Measurements from ENCODE around the gene RPS2. TPM values are rescaled to one million over a fixed set of nuclear protein-coding genes. Genes with fewer than 3 reads are reported as not detected.
A peak's percentile ranks its signal among the peaks of the same experiment; 100 is the strongest.
"Not testable (repeated sequence)": the region's sequence is repeated elsewhere in the genome, so short reads cannot be mapped to it uniquely, and the experiment has no call there.

Gene RPS2
- 3,207 and 4,472 TPM in 2 replicates for polyA plus RNA-seq (2014; cell fraction: cytosol; rRNA removed)
- polyA plus RNA-seq (2014; cell fraction: nucleus; rRNA removed) = 3,109 and 3,119 TPM in 2 replicates

DNA sequence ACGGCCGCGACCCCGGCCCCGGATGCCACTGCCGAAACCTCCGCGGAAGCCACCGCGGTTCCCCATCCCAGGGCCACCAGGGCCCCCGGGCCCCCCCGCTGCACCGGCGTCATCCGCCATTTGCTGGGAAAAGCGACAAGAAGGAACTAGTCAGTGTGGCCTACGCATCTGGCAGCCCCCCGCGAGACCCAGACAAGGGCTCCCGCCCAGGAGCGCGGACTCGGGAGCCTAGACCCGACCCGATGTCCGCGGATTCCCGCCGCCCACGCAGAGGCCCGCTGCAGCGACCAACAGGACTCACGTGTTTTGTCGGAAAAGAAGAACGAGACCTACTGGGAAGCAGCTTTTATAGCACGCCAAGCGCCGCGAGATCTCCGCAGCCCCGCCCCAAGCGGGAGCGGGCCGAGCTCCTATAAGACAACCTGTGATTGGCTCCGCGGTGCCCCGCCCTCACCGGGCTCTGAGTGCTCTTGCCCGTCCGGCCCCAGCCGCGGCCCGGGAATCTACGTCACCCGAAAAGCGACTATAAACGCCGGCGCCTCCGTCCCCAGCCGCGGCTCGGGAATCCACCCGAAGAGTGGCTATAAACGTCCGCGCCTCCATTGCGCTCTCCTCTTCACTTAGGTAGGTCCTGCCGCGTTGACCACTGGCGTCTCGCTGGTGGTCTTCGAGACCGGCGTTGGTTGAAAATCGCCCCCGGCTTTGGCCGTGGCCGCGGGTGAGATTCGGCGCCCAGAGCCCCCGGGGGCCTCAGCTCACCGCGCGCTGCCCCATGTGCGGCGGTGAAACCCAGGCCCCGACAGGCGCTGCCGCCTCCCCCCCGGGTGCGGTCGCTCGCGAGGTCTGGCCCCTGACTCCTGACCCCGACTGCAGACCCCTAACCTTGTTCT is at the start of gene RPS2:
Gene RPS2, minus strand, starts transcription at position 321 of the 890 bp plus-strand sequence. Its CDS starts 201 bp downstream, at position 120.
- DNase-seq (ENCODE audit: low spot score) = peak; percentile 98

GRCh38 chr16:2013527-2013926 is 48.9 kb upstream of the RPS2 start:
- DNase-seq (ENCODE audit: low spot score) = no peak

DNA sequence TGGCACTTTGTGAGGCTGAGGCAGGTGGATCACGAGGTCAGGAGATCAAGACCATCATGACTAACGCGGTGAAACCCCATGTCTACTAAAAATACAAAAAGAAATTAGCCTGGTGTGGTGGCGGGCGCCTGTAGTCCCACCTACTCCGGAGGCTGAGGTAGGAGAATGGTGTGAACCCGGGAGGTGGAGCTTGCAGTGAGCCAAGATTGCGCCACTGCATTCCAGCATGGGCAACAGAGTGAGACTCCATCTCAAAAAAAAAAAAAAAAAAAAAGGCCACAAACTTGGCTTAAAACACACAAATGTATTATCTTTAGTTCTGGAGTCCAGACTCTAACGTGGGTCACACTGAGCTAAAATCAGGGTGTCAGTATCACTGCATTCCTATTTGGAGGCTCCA is 47.1 kb upstream of the RPS2 start:
- DNase-seq (ENCODE audit: low spot score) = not testable (repeated sequence)

DNA sequence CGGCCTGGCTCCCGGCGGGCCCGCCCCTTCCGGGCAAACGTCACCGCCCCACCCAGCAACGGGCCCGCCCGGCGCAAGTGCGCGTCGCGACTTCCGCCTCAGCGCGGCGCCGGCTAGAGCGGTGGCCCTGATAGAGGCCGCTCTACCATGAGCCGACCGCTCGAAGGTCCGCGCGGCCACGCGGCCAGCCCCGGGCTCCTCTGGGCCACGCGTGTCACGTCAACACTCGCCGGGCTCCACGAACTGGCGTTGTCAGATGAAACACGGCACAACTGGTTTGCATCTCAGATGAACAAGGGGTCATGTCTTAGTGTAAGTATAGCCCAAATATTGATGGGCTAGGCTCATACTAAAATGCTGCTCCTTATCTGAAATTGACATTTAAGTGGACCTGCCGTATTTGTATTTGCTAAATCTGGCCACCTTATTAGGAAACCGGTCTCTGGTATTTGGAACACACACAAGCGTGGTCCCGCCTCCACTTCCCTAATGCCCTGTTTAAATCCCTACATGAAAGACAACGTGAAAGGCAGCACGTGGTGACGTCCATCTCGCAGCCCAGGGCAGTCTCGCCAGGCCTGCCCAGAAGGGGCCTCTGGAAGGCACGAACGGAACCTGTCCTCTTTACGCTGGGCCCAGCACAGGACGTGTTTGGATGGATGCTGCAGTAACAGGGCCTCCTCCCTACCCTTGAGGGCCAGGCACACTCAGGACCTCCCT is 45.3 kb upstream of the RPS2 start, which contains the start of gene ZNF598:
Gene ZNF598, minus strand, starts transcription at position 31 of the 720 bp plus-strand sequence.
- peak; percentile 84 for DNase-seq (ENCODE audit: low spot score)

DNA sequence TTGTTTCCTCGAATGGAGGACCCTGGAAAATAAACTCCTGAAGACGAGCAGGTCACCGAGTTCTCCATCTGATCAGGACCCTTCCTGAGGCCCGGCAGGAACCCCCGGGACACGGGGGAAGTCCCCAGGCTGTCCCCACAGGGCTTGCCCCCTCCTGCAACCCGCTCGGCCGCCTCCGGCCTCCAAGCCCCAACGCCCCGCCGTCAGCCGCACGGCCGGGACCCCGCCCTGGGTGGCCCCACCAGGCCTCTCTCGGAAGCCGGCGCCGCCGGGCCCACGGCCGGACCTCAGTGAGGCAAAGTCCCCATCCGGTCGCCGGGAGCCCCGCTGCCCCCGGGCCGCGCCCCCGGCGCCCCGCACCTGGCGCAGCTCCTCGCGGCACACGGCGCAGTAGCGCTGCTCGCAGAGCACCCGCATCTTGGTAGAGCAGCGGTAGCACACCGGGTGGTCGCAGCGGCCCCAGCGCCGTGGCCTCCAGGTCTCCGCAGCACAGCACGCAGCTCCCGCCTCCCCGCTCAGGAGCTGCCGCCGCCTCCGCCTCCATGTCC is 44.6 kb upstream of the RPS2 start:
- no peak for DNase-seq (ENCODE audit: low spot score)

GRCh38 chr16:2008631-2009163 is 44.1 kb upstream of the RPS2 start:
- DNase-seq (ENCODE audit: low spot score) = no peak

GRCh38 chr16:2008009-2008526 is 43.4 kb upstream of the RPS2 start:
- DNase-seq (ENCODE audit: low spot score) = no peak

DNA sequence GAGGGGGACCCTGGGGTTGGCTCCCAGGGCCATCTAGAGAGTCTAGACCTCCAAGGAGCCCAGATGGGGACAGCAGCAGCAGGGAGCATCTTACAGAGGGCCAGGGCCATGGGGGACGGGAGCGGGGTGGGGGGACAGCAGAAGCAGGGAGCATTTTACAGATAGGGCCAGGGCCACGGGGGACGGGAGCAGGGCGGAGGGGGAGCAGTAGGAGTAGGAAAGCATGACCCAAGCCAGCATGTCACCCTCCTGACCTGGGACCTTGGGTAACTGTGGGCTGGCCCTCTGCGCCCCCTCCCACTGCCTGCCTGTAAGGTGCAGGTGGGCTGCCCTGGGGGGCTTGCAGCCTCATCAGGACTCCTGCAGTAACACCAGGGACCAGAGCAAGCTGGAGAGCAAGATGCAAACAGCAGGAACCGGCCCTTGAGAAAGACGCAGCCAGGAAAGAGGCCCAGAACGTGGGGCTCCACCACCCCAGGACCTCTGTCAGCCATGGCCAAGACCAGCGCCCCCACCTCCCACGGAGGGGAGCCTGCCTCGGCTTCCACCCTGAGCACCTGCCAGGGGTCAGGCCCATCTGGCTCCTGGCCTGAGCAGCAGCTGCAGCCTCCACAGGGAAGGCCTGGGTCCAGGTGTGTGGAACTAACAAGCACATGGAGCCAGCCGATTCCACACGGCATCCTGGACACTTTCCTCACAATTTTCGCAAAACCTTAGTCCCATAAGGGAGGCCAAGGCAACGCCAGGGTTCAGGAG is 42.6 kb upstream of the RPS2 start:
- no peak for DNase-seq (ENCODE audit: low spot score)

- DNase-seq (ENCODE audit: low spot score) = no peak
Observed at GRCh38 chr16:2006317-2006716, 41.7 kb upstream of the RPS2 start.

GRCh38 chr16:2005646-2006045 is 41.0 kb upstream of the RPS2 start:
- no peak for DNase-seq (ENCODE audit: low spot score)

GRCh38 chr16:2004795-2005517 is 40.3 kb upstream of the RPS2 start:
- DNase-seq (ENCODE audit: low spot score) = no peak

DNA sequence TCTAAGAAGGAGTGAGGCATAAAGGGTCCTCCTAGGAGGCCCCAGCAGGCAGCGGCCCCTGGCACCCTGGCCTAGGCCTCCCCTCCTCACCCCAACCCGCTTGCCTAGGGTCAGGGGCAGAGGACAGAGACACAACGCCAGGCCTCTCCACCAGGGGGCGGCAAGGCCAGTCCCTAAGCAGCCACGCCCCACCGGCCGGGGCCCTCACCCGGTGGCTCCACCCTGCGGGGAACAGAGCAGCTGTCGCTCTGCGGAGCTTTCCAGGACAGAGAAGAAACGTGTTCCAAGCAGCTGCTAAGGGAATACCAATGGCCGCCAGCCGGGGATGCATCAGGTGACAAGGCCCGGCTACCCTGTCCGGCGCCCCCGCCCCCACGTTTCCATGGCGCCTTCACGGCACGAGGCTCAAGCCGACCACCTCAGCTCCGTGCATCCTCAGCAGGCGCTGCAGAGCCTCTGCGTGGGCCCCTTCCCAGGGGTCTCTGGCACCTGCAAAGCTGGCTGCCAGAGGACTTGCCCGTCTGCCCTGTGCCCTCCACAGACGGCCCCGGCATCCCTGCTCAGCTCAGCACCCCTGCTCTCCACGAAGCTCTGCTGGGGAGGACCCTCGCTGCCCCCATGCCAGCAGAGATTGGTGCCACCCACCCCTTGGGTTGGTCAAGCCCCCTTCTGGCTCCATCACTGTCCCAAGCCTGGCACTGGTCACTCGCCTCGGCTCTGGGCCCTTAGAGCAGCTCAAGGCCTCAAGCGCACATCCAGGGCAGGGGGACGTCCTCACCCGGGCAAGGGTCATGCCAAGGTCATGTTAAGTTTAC is 39.4 kb upstream of the RPS2 start:
- DNase-seq (ENCODE audit: low spot score) = peak; percentile 95

DNA sequence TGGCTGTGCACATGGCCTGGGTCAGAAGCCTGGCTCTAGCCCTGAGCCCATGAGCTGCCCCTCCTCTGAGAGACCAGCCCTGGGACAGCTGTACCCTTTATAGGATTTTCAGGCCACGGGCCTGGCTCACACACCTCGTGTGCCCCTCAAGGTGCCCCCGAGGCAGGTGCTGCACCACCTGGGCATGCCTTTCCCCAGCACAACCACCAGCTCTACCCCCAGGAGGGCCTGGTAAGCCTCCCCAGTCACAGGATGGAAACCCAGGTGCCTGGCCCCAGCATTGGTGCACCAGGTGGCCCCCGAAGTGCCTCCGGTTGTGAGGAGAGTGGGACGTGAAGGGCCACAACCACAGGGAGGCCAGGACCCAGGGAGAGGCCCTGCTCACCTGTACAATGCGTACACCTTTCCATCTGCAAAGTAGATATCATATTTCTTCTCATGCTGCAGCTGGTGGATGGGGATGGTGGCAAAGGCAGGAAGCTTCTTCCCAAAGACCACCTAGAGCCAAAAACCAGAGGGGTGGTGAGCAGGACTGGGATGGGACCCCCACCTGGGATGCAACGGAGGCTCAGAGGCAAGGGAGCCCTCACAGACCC is 38.7 kb upstream of the RPS2 start:
- DNase-seq (ENCODE audit: low spot score) = no peak

GRCh38 chr16:2002406-2003230 is 38.0 kb upstream of the RPS2 start:
- DNase-seq (ENCODE audit: low spot score) = no peak

GRCh38 chr16:2001456-2002355 is 37.1 kb upstream of the RPS2 start:
- no peak for DNase-seq (ENCODE audit: low spot score)

DNA sequence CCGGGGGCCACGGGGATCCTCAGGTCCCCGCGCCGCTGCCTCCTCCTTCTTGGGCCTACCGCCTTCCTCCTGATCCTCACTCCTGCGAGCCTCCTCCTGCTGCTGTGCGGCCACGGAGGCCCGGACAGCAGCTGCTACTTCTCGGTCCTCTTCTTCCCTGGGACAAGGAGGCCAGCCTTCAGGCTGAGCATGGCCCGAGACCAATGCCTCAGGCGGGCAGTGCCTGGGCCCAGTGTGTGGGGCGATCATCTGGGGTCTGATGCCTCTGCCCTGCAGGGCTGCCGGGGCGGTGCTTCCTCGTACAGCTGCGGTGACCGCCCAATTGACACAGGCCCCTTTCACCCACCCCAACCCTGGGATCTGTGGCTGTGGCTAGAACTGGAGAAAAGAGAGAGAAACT is 36.4 kb upstream of the RPS2 start:
- no peak for DNase-seq (ENCODE audit: low spot score)
